ENCODE data around the gene GUCY1A1.
A peak's percentile ranks its signal among the peaks of the same experiment; 100 is the strongest.
"Not testable (repeated sequence)": the region's sequence is repeated elsewhere in the genome, so short reads cannot be mapped to it uniquely, and the experiment has no call there.

GUCY1A1 gene

GRCh38 chr4:155640751-155641150, 25.9 kb upstream of the GUCY1A1 start:
- FAIRE-seq (no peak), DNase-seq (ENCODE audit: insufficient read length, low spot score) (no peak)
- no peak for TF ChIP-seq POLR2A (IDR thresholded peaks at IDR 0.05; ENCODE audit: low read depth, low read length)

GRCh38 chr4:155643087-155643486, 23.6 kb upstream of the GUCY1A1 start:
- DNase-seq (ENCODE audit: insufficient read length, low spot score), result no peak
- TF ChIP-seq POLR2A (IDR thresholded peaks at IDR 0.05; ENCODE audit: low read depth, low read length), result no peak
- FAIRE-seq, result no peak

GRCh38 chr4:155646001-155646400, 20.6 kb upstream of the GUCY1A1 start:
- FAIRE-seq, result no peak
- TF ChIP-seq POLR2A (IDR thresholded peaks at IDR 0.05; ENCODE audit: low read depth, low read length), result no peak
- DNase-seq (ENCODE audit: insufficient read length, low spot score), result no peak

GRCh38 chr4:155650785-155651184, 15.9 kb upstream of the GUCY1A1 start:
- not testable (repeated sequence) for FAIRE-seq; DNase-seq (ENCODE audit: insufficient read length, low spot score)

DNA sequence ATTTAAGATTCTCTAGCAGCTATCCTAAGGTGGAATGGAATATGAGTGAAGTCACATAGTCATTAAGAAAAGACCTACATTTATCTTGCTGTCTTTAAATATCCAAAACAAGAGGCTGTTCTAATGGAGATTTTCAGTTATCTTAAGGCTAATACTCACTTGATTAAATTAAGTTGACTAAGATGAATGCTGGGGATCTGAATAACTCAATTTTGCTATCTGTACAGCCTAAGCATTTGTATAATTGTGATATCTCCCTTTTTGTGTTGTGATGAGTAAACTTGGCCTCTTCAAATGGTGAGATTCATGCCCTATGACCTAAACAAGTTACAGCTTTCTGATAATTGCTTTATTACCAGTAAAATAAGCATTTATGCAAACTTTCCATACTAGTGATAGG, 13.6 kb upstream of the GUCY1A1 start:
- DNase-seq (ENCODE audit: insufficient read length, low spot score) (no peak), FAIRE-seq (no peak)
- TF ChIP-seq POLR2A (IDR thresholded peaks at IDR 0.05; ENCODE audit: low read depth, low read length), result no peak

GRCh38 chr4:155656025-155656424, 10.6 kb upstream of the GUCY1A1 start:
- FAIRE-seq, result no peak
- no peak for TF ChIP-seq POLR2A (IDR thresholded peaks at IDR 0.05; ENCODE audit: low read depth, low read length)
- DNase-seq (ENCODE audit: insufficient read length, low spot score), result no peak

DNA sequence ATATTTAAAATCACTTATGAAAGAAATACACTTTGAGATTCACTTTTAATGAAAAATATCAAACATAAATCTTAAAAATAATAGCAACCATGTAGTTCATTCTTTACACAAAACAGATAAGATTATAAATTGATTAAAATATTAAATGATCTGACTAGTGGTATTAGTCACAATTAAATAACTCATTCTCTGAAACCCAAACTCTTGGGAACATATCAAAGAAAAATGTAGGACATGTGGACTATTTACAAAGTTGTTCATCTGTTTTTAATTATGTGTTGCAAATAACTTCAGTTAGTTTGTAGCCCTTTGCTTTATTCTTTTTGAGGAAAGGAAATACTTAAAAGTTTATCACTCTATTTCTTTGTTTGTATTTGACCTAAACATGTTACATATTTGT, 9.5 kb upstream of the GUCY1A1 start:
- DNase-seq (ENCODE audit: insufficient read length, low spot score) (no peak), FAIRE-seq (no peak)
- no peak for TF ChIP-seq POLR2A (IDR thresholded peaks at IDR 0.05; ENCODE audit: low read depth, low read length)

- DNase-seq (ENCODE audit: insufficient read length, low spot score) (no peak), FAIRE-seq (no peak)
- no peak for TF ChIP-seq POLR2A (IDR thresholded peaks at IDR 0.05; ENCODE audit: low read depth, low read length)
These were observed 8.5 kb upstream of the GUCY1A1 start for GRCh38 chr4:155657985-155658680.

DNA sequence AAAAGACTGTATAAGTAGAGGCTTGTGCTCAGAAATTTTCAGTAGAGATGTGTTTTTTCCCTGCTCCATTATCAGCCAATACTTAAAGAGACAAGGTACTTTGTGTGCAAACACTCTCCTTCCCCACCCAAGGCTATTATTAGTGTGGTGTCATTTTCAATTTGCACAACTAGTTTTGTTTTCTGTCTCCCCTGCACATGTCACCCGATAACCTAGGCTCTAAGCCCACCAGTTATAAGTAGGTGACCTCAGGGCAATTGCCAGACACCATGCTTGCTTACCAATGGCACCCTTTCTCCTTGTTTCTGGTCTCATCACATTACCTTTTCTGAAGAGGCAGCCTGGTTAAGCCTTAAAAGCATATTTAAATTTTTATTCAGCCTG, 8.0 kb upstream of the GUCY1A1 start:
- FAIRE-seq (no peak), DNase-seq (ENCODE audit: insufficient read length, low spot score) (no peak)
- TF ChIP-seq POLR2A (IDR thresholded peaks at IDR 0.05; ENCODE audit: low read depth, low read length), result no peak

- FAIRE-seq (no peak), DNase-seq (ENCODE audit: insufficient read length, low spot score) (no peak)
- TF ChIP-seq POLR2A (IDR thresholded peaks at IDR 0.05; ENCODE audit: low read depth, low read length), result no peak
These were observed 7.5 kb upstream of the GUCY1A1 start for GRCh38 chr4:155659176-155659575.

GRCh38 chr4:155660436-155660835, 6.2 kb upstream of the GUCY1A1 start:
- FAIRE-seq, result no peak
- no peak for DNase-seq (ENCODE audit: insufficient read length, low spot score)
- no peak for TF ChIP-seq POLR2A (IDR thresholded peaks at IDR 0.05; ENCODE audit: low read depth, low read length)

GRCh38 chr4:155665054-155665453, 1.6 kb upstream of the GUCY1A1 start:
- DNase-seq (ENCODE audit: insufficient read length, low spot score) (no peak), FAIRE-seq (no peak)
- TF ChIP-seq POLR2A (IDR thresholded peaks at IDR 0.05; ENCODE audit: low read depth, low read length), result no peak

DNA sequence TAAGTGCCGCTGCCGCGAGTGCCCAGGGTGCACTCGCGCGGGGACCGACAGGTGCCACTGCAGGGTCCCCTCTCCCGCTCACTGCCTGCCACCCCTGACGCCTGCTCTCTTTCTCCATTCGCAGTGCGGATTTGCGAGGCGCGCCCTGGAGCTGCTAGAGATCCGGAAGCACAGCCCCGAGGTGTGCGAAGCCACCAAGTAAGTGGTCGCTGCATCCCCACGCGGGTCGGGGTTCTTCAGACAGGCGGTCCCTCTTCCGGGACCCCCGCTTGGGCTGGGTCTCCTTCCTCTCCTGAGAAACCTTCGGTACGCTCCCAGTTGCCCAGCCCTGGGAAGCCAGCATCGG, 547 bp downstream of the GUCY1A1 start:
- FAIRE-seq, result no peak
- DNase-seq (ENCODE audit: insufficient read length, low spot score), result no peak
- no peak for TF ChIP-seq POLR2A (IDR thresholded peaks at IDR 0.05; ENCODE audit: low read depth, low read length)

DNA sequence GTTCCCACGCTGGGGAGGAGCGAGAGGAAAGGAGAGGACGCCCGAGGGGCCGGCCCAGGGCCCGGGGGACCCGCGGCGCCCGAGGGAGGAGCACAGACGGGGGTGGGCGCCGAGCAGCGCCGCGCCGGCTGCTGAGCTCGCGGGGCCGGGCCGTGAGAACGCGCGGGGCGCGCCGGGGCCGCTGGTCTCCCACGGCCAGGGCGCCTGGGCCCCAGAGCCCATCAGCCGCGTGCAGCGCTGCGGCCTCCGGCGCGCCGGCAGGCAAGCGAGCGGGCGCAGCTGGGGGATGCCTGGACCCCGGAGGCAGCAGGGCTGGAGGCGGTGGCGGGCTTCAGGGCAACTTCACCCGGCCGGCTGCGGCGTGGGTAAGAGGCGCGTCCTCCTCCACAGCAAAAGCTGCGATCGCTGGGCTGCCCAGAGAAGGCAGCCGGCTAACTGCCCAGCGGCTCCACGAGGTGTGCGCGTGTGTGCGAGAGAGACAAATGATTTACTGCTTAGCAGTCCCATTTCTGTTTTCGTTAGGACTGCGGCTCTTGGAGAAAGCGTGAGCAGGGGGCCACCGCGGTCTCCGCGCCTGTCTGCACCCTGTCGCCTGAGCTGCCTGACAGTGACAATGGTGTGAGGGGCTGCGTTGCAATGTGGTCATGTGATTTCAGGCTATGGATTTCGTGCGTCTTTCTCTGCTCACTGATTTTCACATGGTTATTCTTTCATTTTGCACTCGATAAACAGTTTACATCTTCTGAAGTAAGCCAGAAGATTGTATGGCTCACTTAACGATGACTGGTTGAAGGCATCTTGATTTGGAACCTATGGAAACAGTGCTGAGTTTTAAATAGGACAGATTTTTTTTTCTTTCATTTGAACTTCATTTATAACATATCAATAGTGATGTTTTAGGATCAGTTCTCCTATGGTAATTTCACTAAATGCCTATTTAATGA, 1.2 kb downstream of the GUCY1A1 start:
- no peak for TF ChIP-seq POLR2A (IDR thresholded peaks at IDR 0.05; ENCODE audit: low read depth, low read length)
- FAIRE-seq (no peak), DNase-seq (ENCODE audit: insufficient read length, low spot score) (peak; percentile 14)

DNA sequence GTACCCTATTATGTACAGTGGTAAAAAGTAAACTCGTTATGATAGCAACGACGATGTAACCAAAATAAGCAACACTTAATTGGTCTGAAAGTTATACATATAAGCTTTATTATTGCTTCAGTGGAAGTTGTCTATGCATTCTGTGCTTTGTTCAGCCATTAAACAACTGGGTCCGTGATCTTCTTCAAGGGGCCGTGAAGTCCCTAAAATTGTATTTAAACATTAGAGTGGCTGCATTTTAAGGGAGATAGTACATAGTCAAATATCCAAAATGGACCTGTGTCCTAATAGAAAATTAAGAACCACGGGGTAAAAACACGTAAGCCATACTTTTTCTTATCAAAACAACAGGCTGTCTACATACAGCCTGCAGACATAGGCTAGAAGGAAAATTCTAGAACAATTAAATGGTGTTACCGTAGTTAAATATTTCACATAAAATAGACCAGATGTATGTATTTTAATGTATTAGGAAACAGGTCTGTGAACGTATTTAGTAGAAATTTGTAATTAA, 2.1 kb downstream of the GUCY1A1 start:
- FAIRE-seq (no peak), DNase-seq (ENCODE audit: insufficient read length, low spot score) (no peak)
- TF ChIP-seq POLR2A (IDR thresholded peaks at IDR 0.05; ENCODE audit: low read depth, low read length), result no peak
